A549 treated with CORT108297 at 1 μM for 4 hours (cell line): ENCODE data around the gene SLC5A3. TPM values are rescaled to one million over a fixed set of nuclear protein-coding genes. Genes with fewer than 3 reads are reported as not detected.

Source experiments
- total RNA-seq: library from RNA; stranded (reverse); fragments of 200-300 nt; extraction: Qiagen RNA extraction; gene quantifications from 5 replicates; pipeline ENCODE4 v1.2.3, GENCODE V29; 2022

The SLC5A3 gene
- 2.8 to 3.9 TPM (median 3.8 TPM) in 5 replicates for total RNA-seq

DNA sequence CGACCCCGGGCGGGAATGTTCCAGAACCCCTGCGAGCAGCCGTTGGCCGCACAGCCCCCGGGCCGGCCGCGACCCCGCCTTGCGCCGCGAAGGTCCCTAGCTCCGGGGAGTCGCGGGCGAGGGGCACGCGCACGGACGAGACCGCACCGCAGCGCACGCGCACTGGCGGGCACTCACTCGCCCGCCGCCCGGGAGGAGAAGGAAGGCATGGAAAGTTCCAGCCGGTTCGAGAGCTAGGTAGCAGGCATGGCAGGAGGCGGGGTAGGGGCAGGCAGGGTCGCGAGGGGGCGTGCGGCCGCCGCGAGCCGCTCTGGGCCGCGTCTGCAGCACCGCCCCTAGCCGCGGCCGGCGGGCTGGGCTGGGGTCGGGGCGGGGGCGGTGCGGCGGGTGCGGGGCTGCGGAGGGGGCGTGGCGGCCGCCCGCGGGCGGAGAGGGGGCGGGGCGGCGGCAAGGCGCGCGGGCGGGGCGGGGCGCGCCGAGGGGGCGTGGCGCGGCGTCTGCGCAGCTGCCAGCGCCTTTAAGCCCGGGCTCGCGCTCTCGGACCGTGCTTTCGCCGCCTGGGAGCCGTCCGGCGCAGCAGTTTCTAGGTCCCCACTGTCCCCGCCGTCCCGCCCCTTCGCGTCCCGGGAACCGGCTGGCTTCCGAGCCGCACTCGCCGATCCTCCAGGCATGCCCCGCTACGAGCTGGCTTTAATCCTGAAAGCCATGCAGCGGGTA lies at the start of gene SLC5A3, which contains the start of gene MRPS6:
TSS of gene SLC5A3 (plus strand) at position 547 of the 717 bp plus-strand sequence. CDS start 21,621 bp downstream, outside the sequence.
TSS of gene MRPS6 (plus strand) at position 547 of the 717 bp plus-strand sequence. CDS start at position 670, 123 bp downstream.

Other genes starting within 250 kb of the SLC5A3 start
- 141 to 156 TPM (median 147 TPM) in 5 replicates for gene ATP5PO, start 157.8 kb upstream of the SLC5A3 start, total RNA-seq
- 43.7 to 49.6 TPM (median 45.2 TPM) in 5 replicates for gene MRPS6, start within 50 bp of the SLC5A3 start, total RNA-seq